ENCODE data around the gene CPT2.
A peak's percentile ranks its signal among the peaks of the same experiment; 100 is the strongest.

CPT2 gene

GRCh38 chr1:53196485-53197290 is at the start of gene CPT2:
Gene CPT2 (plus strand): TSS chr1:53196824. CDS start chr1:53196944, 120 bp downstream.
- peak; percentile 95 for DNase-seq

GRCh38 chr1:53147174-53147573 is 49.5 kb upstream of the CPT2 start:
- DNase-seq = no peak

DNA sequence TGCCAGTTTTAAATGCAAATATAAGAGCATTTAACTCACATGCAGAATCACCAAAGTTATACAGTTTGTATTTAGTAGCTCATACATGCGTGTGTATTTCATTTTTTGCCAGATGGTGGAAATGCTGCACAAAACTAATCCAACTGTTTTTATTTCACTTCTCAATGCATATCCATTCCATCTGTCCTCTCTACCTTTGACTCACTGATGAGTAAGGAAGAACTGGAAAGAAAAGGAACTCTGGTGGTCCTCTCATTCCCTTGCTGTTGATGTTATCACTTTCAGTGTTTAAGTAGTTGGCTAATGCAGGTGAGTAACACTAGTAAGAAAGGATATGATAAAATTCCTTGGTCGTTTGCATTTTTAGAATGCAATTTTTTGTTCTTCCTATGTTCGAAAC is 48.5 kb upstream of the CPT2 start:
- DNase-seq = no peak

DNA sequence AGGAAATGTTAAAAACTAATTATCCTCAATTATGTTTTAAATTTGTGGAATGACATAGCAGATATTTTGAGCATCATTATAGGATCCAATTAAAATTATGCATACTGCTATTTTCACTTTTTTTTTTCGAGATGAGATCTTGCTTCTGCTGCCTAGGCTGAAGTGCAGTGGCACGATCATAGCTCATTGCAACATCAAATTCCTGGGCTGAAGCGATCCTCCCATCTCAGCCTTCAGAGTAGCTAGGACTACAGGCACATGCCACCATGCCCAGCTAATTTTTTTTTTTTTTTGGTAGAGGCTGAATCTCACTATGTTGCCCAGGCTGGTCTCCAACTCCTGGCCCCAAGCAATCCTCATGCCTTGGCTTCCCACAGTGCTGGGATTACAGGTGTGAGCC is 42.9 kb upstream of the CPT2 start:
- no peak for DNase-seq

GRCh38 chr1:53154859-53155438 is 41.7 kb upstream of the CPT2 start:
- DNase-seq = no peak

GRCh38 chr1:53155534-53155933 is 41.1 kb upstream of the CPT2 start:
- DNase-seq = no peak

- no peak for DNase-seq
Measured at GRCh38 chr1:53155945-53156344, 40.7 kb upstream of the CPT2 start.

GRCh38 chr1:53156783-53157182 is 39.8 kb upstream of the CPT2 start:
- DNase-seq = no peak

GRCh38 chr1:53158900-53159299 is 37.7 kb upstream of the CPT2 start:
- no peak for DNase-seq

GRCh38 chr1:53160924-53161378 is 35.7 kb upstream of the CPT2 start:
- no peak for DNase-seq

GRCh38 chr1:53162621-53163020 is 34.0 kb upstream of the CPT2 start:
- DNase-seq = no peak

DNA sequence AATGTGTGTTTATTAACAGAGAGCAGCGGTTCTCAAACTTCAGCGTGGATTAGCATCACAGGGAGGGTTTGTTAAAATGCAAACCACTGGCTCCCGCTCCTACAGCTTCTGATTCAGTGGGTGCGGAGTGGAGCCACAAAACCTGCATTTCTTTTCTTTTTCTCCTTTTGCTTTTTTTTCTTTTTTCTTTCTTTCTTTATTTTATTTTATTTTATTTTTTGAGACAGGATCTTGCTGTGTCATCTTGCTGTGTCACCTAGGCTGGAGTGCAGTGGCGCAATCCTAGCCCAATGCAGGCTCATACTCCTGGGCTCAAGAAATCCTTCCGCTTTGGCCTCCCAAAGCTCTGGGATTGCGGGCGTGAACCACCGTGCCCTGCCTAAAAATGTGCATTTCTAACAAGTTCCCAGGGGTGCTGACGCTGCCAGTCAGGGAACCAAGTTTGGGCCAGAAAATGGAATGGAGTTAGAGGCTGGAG is 33.3 kb upstream of the CPT2 start:
- no peak for DNase-seq

- DNase-seq = no peak
Measured at GRCh38 chr1:53165408-53165961, 31.1 kb upstream of the CPT2 start.

DNA sequence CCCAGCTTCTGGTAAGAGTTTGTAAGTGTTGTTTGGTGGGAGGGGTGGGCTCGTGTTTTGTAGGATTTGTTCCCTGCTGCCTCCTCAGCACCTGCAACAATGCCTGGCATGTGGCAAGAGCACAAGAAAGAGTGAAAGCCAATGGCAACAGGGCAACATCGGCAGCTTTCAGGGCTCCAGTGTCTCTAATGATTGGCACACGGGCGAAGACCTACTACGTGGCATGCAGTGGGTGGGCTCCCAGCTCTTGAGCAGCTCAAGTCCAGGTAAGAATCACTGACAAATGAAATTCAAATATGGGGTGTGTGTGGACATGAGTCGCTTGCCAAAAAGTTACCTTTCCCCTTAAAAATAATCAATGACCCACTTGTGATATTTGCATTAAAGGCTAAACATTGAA is 30.3 kb upstream of the CPT2 start:
- no peak for DNase-seq

DNA sequence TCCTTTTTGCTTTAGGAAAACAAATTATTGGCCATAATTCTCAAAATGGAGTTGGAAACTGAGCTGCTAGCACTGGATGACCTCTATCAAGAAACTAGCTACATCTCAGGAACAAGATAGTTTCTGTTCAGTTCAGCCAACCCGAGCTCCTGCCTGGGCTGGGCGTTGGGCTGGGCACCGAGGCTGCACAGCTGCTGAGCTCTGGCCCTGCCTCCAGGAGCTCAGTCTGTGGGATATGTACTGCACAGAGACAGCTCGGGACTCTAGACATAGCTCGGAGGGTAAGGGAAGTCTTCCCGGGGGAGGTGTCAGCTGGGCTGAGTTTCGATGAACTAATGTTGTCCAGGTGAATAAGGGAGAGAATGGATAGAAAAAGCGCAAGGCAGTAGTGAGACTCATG is 29.7 kb upstream of the CPT2 start:
- no peak for DNase-seq

GRCh38 chr1:53172426-53173128 is 24.0 kb upstream of the CPT2 start:
- no peak for DNase-seq

DNA sequence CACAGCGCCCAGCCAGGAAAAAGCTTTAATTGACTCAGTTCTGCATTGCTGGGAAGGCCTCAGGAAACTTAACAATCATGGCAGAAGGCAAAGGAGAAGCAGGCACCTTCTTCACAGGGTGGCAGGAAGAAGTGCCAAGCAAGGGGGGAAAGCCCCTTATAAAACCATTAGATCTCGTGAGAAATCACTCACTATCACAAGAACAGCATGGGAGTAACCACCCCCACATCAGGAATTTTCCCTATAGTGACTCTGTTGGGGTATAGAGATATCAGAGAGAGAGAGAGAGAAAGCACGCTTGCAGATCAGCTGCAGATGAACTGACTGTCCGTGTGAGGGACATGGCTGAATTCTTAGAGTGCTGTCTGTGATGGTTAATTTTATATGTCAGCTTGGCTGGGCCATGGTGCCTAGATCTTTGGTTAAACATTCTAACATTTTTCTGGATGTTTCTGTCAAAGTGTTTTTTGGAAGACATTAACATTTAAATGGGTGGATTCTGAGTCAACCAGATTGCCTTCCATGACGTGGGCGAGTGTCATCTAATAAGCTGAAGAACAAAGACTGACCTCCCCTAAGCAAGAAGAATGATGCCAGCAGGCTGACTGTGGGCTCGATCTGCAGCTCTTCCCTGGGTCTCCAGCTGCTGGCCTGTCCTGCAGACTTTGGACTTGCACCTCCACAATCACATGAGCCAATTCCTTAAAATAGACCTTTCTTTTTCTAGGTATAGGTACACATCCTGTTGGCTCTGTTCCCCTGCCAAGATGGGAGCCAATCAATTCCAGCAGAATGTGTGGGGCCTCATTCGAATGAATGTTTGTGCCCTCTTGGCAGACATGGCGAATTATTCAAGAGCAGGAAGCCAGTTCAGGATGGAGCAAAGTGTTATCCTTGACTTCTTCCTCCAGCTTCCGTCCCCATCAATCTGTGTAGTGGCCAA is 21.4 kb upstream of the CPT2 start:
- DNase-seq = no peak

DNA sequence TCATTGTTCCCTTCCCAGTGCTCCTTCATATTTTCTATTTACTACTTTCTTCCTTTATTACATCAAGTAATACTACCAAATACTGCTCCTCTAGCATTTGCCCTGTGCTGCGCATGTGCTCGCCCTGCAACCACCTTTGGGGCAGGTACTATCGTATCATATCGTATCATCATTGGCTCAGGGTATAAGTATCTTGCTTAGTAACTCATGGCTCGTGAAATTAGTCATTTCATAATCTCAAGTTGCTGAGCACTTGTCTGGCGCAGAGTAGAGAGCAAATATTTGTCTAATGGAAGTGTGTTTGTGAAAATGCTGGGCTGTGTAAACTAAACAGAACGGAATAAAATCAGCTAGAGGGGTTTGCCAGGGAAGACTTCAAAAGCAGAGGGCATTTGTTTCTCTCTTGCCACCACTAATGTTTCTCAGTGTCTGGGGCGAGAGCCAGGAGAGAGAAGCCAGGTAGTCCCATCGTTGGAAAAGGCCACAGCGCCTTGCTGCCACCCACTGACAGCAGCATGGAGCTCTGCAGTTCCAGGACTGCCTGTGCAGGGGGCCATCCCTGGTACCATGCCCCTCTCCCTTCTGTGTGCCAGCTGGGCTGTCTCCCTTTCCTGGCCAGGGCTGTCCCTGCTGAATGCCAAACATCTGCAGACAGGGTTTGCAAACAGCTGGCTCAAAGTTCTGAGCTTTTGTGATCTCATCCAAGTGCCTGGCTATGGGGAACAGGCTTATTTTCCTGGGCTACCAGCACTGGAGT is 20.0 kb upstream of the CPT2 start:
- no peak for DNase-seq

DNA sequence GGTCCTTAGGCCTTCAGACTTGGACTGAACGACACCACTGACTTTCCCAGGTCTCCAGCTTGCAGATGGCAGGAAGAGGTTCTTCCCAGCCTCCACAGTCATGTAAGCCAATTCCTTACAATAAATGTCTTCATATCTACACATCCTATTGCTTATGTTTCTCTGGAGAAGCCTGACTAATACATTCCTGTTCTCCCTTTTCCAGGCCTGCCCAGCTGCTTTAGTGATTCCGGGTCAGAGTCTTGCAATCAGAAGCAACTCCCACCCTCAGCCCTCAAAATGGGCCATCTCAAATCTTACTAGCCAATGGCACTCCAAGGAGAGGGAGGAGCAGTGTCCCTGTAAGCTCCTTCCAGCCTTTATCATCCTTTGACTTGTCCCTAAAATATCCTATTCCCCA is 16.4 kb upstream of the CPT2 start:
- no peak for DNase-seq

DNA sequence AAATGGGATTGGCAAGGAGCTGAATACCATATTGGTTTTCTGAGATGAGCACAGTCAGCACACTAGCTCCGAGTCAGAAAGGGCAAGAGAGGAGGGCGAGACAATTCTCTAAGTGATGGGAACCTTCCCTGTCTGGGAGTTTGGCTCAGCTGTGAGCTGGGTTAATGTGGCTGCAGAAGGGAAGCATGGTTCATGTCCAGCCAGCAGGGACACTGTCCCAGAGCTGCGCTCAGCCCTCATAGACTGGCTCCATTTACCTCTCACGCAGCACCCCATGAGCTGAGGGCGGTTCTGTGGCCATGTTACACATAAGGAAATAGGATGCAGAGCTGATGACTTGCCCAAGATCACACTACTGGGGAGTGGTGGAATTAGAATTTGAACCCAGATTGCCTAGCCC is 15.7 kb upstream of the CPT2 start:
- no peak for DNase-seq

GRCh38 chr1:53182111-53182593 is 14.5 kb upstream of the CPT2 start:
- DNase-seq = peak; percentile 84
